Thymus (tissue), 11 donors: ENCODE data around the gene MEIOB. TPM values are rescaled to one million over a fixed set of nuclear protein-coding genes. Genes with fewer than 3 reads are reported as not detected.

Experiments
- DNase-seq, 9 donors: peaks; one replicate each; pipeline ENCODE4 v3.0.0-alpha.2; 2013; ENCODE audit warnings: low spot score in 9 of 9, low read depth in 6 of 9, missing footprints in 1 of 9
- H3K27ac ChIP-seq, 2 donors: one replicate each; pipeline ENCODE4 v1.5.1; 2013; ENCODE audit warnings: control low read depth in 1 of 2, low read depth in 1 of 2, low read length in 1 of 2, mild to moderate bottlenecking in 1 of 2, moderate library complexity in 1 of 2
- H3K27me3 ChIP-seq, 2 donors: one replicate each; pipeline ENCODE4 v1.5.1; 2013; ENCODE audit warnings: low read length in 1 of 2; ENCODE audit not compliant: control insufficient read depth in 2 of 2, insufficient read depth in 1 of 2
- H3K36me3 ChIP-seq, 2 donors: one replicate each; pipeline ENCODE4 v1.5.1; 2013; ENCODE audit warnings: low read length in 1 of 2, mild to moderate bottlenecking in 1 of 2, moderate library complexity in 1 of 2; ENCODE audit not compliant: control insufficient read depth in 2 of 2, insufficient read depth in 2 of 2
- H3K4me1 ChIP-seq, 2 donors: one replicate each; pipeline ENCODE4 v1.5.1; 2013; ENCODE audit warnings: low read length in 2 of 2; ENCODE audit not compliant: control insufficient read depth in 2 of 2, insufficient read depth in 2 of 2
- H3K4me3 ChIP-seq, 2 donors: one replicate each; pipeline ENCODE4 v1.5.1; 2013; ENCODE audit warnings: low read length in 2 of 2, control low read depth in 1 of 2, mild to moderate bottlenecking in 1 of 2
- H3K9me3 ChIP-seq, 2 donors: one replicate each; pipeline ENCODE4 v1.5.1; 2013; ENCODE audit warnings: low read length in 1 of 2, mild to moderate bottlenecking in 1 of 2; ENCODE audit not compliant: control insufficient read depth in 2 of 2, insufficient read depth in 1 of 2
- WGBS: extraction: QIAGEN DNeasy Blood & Tissue Kit; methylation state at CpG from one replicate; pipeline ENCODE4 v1.1.7; 2013; 5-methylcytosine and 5-hydroxymethylcytosine counted together
- polyA plus RNA-seq: library from polyadenylated mRNA; stranded (reverse); fragments of 200-250 nt; gene quantifications from one replicate; pipeline ENCODE4 v1.2.3, GENCODE V29; 2013
- total RNA-seq: library from RNA; stranded (reverse); fragments of 120-200 nt; gene quantifications from one replicate; pipeline ENCODE4 v1.2.4, GENCODE V29; 2013
- donor health status: healthy.

Gene MEIOB
- total and polyA plus RNA-seq, 2 donors: 1.1 to 1.3 TPM

GRCh38 chr16:1851793-1852192, 20.2 kb downstream of the MEIOB start:
- Histone ChIP-seq H3K4me1 (peaks cover 5 to 16% of the 10 kb centered on the region in 2 donors), H3K27ac (no peak overlapping the region)
- DNase-seq: no peak

GRCh38 chr16:1850981-1851380, 21.0 kb downstream of the MEIOB start:
- Histone ChIP-seq H3K27ac (no peak overlapping the region), H3K36me3 (no peaks in the 10 kb centered on the region), H3K9me3 (no peaks in the 10 kb centered on the region), H3K27me3 (peaks cover 4 to 19% of the 10 kb centered on the region in 2 donors), H3K4me3 (no peak overlapping the region), H3K4me1 (peaks cover 5 to 16% of the 10 kb centered on the region in 2 donors)
- 92% methylated on average over 7 of the region's 7 CpGs for WGBS
- DNase-seq: no peak

More at GRCh38 chr16:1851793-1852192, 20.2 kb downstream of the MEIOB start:
- Histone ChIP-seq H3K36me3 (no peaks in the 10 kb centered on the region), H3K27me3 (peaks cover 2 to 17% of the 10 kb centered on the region in 2 donors), H3K9me3 (no peaks in the 10 kb centered on the region), H3K4me3 (no peak overlapping the region)
- 73% methylated on average over 4 of the region's 4 CpGs for WGBS

GRCh38 chr16:1846416-1846815, 25.5 kb downstream of the MEIOB start:
- no peak for DNase-seq
- Histone ChIP-seq H3K4me1 (no peaks in the 10 kb centered on the region), H3K4me3 (no peak overlapping the region), H3K27me3 (peaks cover 3 to 13% of the 10 kb centered on the region in 2 donors), H3K36me3 (no peaks in the 10 kb centered on the region), H3K9me3 (no peaks in the 10 kb centered on the region), H3K27ac (no peak overlapping the region)
- 93% methylated on average over 1 of the region's 1 CpG for WGBS

- Histone ChIP-seq H3K4me3 (no peak overlapping the region), H3K36me3 (no peaks in the 10 kb centered on the region), H3K27me3 (peaks cover 3 to 9% of the 10 kb centered on the region in 2 donors), H3K9me3 (no peaks in the 10 kb centered on the region), H3K4me1 (no peaks in the 10 kb centered on the region), H3K27ac (no peak overlapping the region)
- WGBS: 85% methylated on average over 4 of the region's 4 CpGs
- DNase-seq: no peak
Measured at GRCh38 chr16:1845985-1846384, 26.0 kb downstream of the MEIOB start.

GRCh38 chr16:1839554-1839953, 32.4 kb downstream of the MEIOB start:
- H3K27me3 ChIP-seq: no peaks in the 10 kb centered on the region
- no peak for DNase-seq
- no peaks in the 10 kb centered on the region for H3K4me1 ChIP-seq
- H3K36me3 ChIP-seq: no peaks in the 10 kb centered on the region
- H3K27ac ChIP-seq: no peak overlapping the region
- no peak overlapping the region for H3K4me3 ChIP-seq
- WGBS: 91% methylated on average over 9 of the region's 9 CpGs
- no peaks in the 10 kb centered on the region for H3K9me3 ChIP-seq

GRCh38 chr16:1834096-1834495, 37.9 kb downstream of the MEIOB start:
- no peak overlapping the region for H3K4me3 ChIP-seq
- DNase-seq: no peak
- no peak overlapping the region for H3K27ac ChIP-seq
- H3K36me3 ChIP-seq: peaks cover 0 to 3% of the 10 kb centered on the region in 2 donors
- peaks cover 0 to under 1% of the 10 kb centered on the region in 2 donors for H3K4me1 ChIP-seq
- H3K27me3 ChIP-seq: no peaks in the 10 kb centered on the region
- H3K9me3 ChIP-seq: no peaks in the 10 kb centered on the region
- WGBS: 95% methylated on average over 5 of the region's 5 CpGs

- no peak for DNase-seq
- Histone ChIP-seq H3K9me3 (no peaks in the 10 kb centered on the region), H3K4me3 (no peak overlapping the region), H3K4me1 (peaks cover under 1 to 6% of the 10 kb centered on the region in 2 donors), H3K36me3 (peaks cover 0 to 3% of the 10 kb centered on the region in 2 donors), H3K27me3 (no peaks in the 10 kb centered on the region), H3K27ac (no peak overlapping the region)
- 93% methylated on average over 9 of the region's 9 CpGs for WGBS
Measured at GRCh38 chr16:1832838-1833454, 39.0 kb downstream of the MEIOB start.

GRCh38 chr16:1831186-1832075, 40.5 kb downstream of the MEIOB start:
- 96% methylated on average over 19 of the region's 19 CpGs for WGBS
- no peak overlapping the region for H3K4me3 ChIP-seq
- peaks cover 6 to 13% of the 10 kb centered on the region in 2 donors for H3K4me1 ChIP-seq
- H3K27me3 ChIP-seq: peaks cover 0 to 4% of the 10 kb centered on the region in 2 donors
- H3K9me3 ChIP-seq: no peaks in the 10 kb centered on the region
- no peak for DNase-seq
- no peak overlapping the region for H3K27ac ChIP-seq
- H3K36me3 ChIP-seq: peaks cover 0 to 6% of the 10 kb centered on the region in 2 donors

GRCh38 chr16:1830213-1830612, 41.8 kb downstream of the MEIOB start:
- WGBS: 93% methylated on average over 3 of the region's 3 CpGs

More at GRCh38 chr16:1830213-1830612, 41.8 kb downstream of the MEIOB start:
- H3K36me3 ChIP-seq: peaks cover 0 to 6% of the 10 kb centered on the region in 2 donors
- H3K4me3 ChIP-seq: no peak overlapping the region
- H3K27ac ChIP-seq: no peak overlapping the region
- no peak for DNase-seq
- H3K27me3 ChIP-seq: peaks cover 0 to 11% of the 10 kb centered on the region in 2 donors
- peaks cover 13 to 20% of the 10 kb centered on the region in 2 donors for H3K4me1 ChIP-seq
- H3K9me3 ChIP-seq: no peaks in the 10 kb centered on the region
